Liver (tissue), 9 donors: ENCODE measurements around the gene TMEM45A. TPM values are rescaled to one million over a fixed set of nuclear protein-coding genes. Genes with fewer than 3 reads are reported as not detected.

Experiments
- DNase-seq: peaks from one replicate; pipeline ENCODE4 v3.0.0-alpha.2; 2017; ENCODE audit warnings: low spot score
- H3K27ac ChIP-seq, 2 donors: one replicate each; pipeline ENCODE4 v1.7.0; 2013; ENCODE audit warnings: inconsistent platforms in 2 of 2, low read length in 2 of 2, control low read depth in 1 of 2, low read depth in 1 of 2, mild to moderate bottlenecking in 1 of 2
- H3K27me3 ChIP-seq, 4 donors: one replicate each; pipeline versions ENCODE4 v1.6.1 to v1.7.0; 2013; ENCODE audit warnings: low read length in 3 of 4, inconsistent platforms in 1 of 4, mild to moderate bottlenecking in 1 of 4, moderate library complexity in 1 of 4; ENCODE audit not compliant: control insufficient read depth in 4 of 4, insufficient read depth in 4 of 4
- H3K36me3 ChIP-seq, 4 donors: one replicate each; pipeline versions ENCODE4 v1.6.1 to v1.7.0; 2013; ENCODE audit warnings: low read length in 3 of 4, mild to moderate bottlenecking in 3 of 4, low read depth in 1 of 4, moderate library complexity in 1 of 4; ENCODE audit not compliant: control insufficient read depth in 4 of 4, insufficient read depth in 3 of 4
- H3K4me1 ChIP-seq, 4 donors: one replicate each; pipeline versions ENCODE4 v1.6.1 to v1.7.0; 2013; ENCODE audit warnings: low read length in 3 of 4, mild to moderate bottlenecking in 3 of 4, moderate library complexity in 1 of 4; ENCODE audit not compliant: control insufficient read depth in 4 of 4, insufficient read depth in 4 of 4
- H3K4me3 ChIP-seq, 3 donors: one replicate each; pipeline versions ENCODE4 v1.6.1 to v1.7.0; 2013; ENCODE audit warnings: low read length in 3 of 3, control low read depth in 1 of 3, low read depth in 1 of 3, mild to moderate bottlenecking in 1 of 3
- H3K9ac ChIP-seq, 2 donors: one replicate each; pipeline ENCODE4 v1.7.0; 2013; ENCODE audit warnings: low read length in 2 of 2, mild to moderate bottlenecking in 2 of 2, moderate library complexity in 2 of 2, control low read depth in 1 of 2, low read depth in 1 of 2
- H3K9me3 ChIP-seq, 4 donors: one replicate each; pipeline versions ENCODE4 v1.6.1 to v1.7.0; 2013; ENCODE audit warnings: low read length in 3 of 4; ENCODE audit not compliant: control insufficient read depth in 4 of 4
- ATF3 ChIP-seq: IDR thresholded peaks from 2 replicates; pipeline ENCODE4 v1.6.1; 2016; ENCODE audit warnings: antibody characterized with exemption
- CTCF ChIP-seq: fragments of 150-350 bp; IDR thresholded peaks from 2 replicates; pipeline ENCODE4 v1.5.1; 2017; ENCODE audit warnings: improper control_type of control experiment, low read depth, low read length; ENCODE audit not compliant: missing input control
- EGR1 ChIP-seq, 2 donors: IDR thresholded peaks; 2 replicates each; pipeline ENCODE4 v1.6.1; 2016 to 2018; ENCODE audit warnings: antibody characterized with exemption in 2 of 2, low read depth in 2 of 2
- FOXA1 ChIP-seq: IDR thresholded peaks from 2 replicates; pipeline ENCODE4 v1.6.1; 2016; ENCODE audit warnings: antibody characterized with exemption
- FOXA2 ChIP-seq: IDR thresholded peaks from 2 replicates; pipeline ENCODE4 v1.6.1; 2016; ENCODE audit warnings: antibody characterized with exemption
- GABPA ChIP-seq, 2 donors: IDR thresholded peaks in 1 of 2; conservative IDR thresholded peaks in 1 of 2; 2 replicates each; pipeline ENCODE4 v1.6.1; 2016; ENCODE audit warnings: antibody characterized with exemption in 2 of 2, mild to moderate bottlenecking in 1 of 2, moderate library complexity in 1 of 2
- HNF4A ChIP-seq, 2 donors: conservative IDR thresholded peaks; 2 replicates each; pipeline ENCODE4 v1.6.1; 2016; ENCODE audit warnings: antibody characterized with exemption in 2 of 2, mild to moderate bottlenecking in 2 of 2
- JUND ChIP-seq, 2 donors: IDR thresholded peaks; 2 replicates each; pipeline ENCODE4 v1.6.1; 2016; ENCODE audit warnings: antibody characterized with exemption in 2 of 2
- MAX ChIP-seq: IDR thresholded peaks from 2 replicates; pipeline ENCODE4 v1.6.1; 2016; ENCODE audit warnings: antibody characterized with exemption
- NR2F2 ChIP-seq: IDR thresholded peaks from 2 replicates; pipeline ENCODE4 v1.6.1; 2016; ENCODE audit warnings: antibody characterized with exemption
- RAD21 ChIP-seq, 2 donors: IDR thresholded peaks; 2 replicates each; pipeline ENCODE4 v1.6.1; 2016; ENCODE audit warnings: antibody characterized with exemption in 2 of 2, mild to moderate bottlenecking in 2 of 2
- REST ChIP-seq: IDR thresholded peaks from 2 replicates; pipeline ENCODE4 v1.6.1; 2016; ENCODE audit warnings: antibody characterized with exemption, mild to moderate bottlenecking
- RXRA ChIP-seq, 2 donors: IDR thresholded peaks; 2 replicates each; pipeline ENCODE4 v1.6.1; 2017 to 2018; ENCODE audit warnings: antibody characterized with exemption in 2 of 2, mild to moderate bottlenecking in 1 of 2
- TAF1 ChIP-seq: conservative IDR thresholded peaks from 2 replicates; pipeline ENCODE4 v1.6.1; 2016; ENCODE audit warnings: antibody characterized with exemption, mild to moderate bottlenecking
- YY1 ChIP-seq: IDR thresholded peaks from 2 replicates; pipeline ENCODE4 v1.6.1; 2016; ENCODE audit warnings: antibody characterized with exemption, mild to moderate bottlenecking
- ZBTB33 ChIP-seq: IDR thresholded peaks from 2 replicates; pipeline ENCODE4 v1.6.1; 2016; ENCODE audit warnings: antibody characterized with exemption
- WGBS: extraction: QIAGEN DNeasy Blood & Tissue Kit; methylation state at CpG from one replicate; pipeline ENCODE4 v1.1.7; 2013; 5-methylcytosine and 5-hydroxymethylcytosine counted together
- polyA plus RNA-seq, 2 donors: library from polyadenylated mRNA; stranded (reverse) in 1 of 2; unstranded in 1 of 2; fragments of 200-250 nt in 1 of 2; fragments of >200 nt in 1 of 2; fragmentation: Nextera tagmentation in 1 of 2; extraction: Ambion mirVana in 1 of 2; gene quantifications; one replicate each; pipeline versions ENCODE4 v1.2.1 to v1.2.3, GENCODE V29; 2013 to 2015
- total RNA-seq, 2 donors: library from RNA; depleted of rRNA; stranded (reverse); fragments of >200 nt; gene quantifications; one replicate each; pipeline ENCODE4 v1.2.3, GENCODE V29; 2014
- donor health status: healthy.
- donor health status: healthy.
- donor health status: healthy.
- donor health status: healthy.
- donor health status: healthy.

The TMEM45A gene
- total and polyA plus RNA-seq, 4 donors, result 7.1 to 65.8 (median 45.1) TPM

GRCh38 chr3:100468676-100469075 is 23.7 kb upstream of the TMEM45A start:
- no peak for TF ChIP-seq YY1
- no peak for TF ChIP-seq EGR1 (IDR thresholded peaks at IDR 0.05; ENCODE audit: low read depth in 2 of 2)
- TF ChIP-seq GABPA (IDR thresholded peaks at IDR 0.05 in 1 of 2, conservative IDR thresholded peaks at IDR 0.05 in 1 of 2), result no peak
- no peak for TF ChIP-seq MAX
- TF ChIP-seq ZBTB33, result no peak
- TF ChIP-seq FOXA1, result no peak
- no peak for TF ChIP-seq FOXA2
- no peak for TF ChIP-seq REST
- no peak for TF ChIP-seq TAF1
- no peak for TF ChIP-seq HNF4A (conservative IDR thresholded peaks at IDR 0.05)
- no peak for TF ChIP-seq ATF3
- no peak for TF ChIP-seq NR2F2
- no peak for TF ChIP-seq RXRA (IDR thresholded peaks at IDR 0.05)
- TF ChIP-seq RAD21 (IDR thresholded peaks at IDR 0.05), result no peak
- TF ChIP-seq JUND (IDR thresholded peaks at IDR 0.05), result no peak
- TF ChIP-seq CTCF, result no peak
- WGBS, result 98% methylated on average over 2 of the region's 2 CpGs
- no peak overlapping the region for H3K4me3 ChIP-seq

GRCh38 chr3:100470951-100471350 is 21.5 kb upstream of the TMEM45A start:
- WGBS, result 97% methylated on average over 1 of the region's 1 CpG
- Histone ChIP-seq H3K9ac (no peak overlapping the region), H3K4me1 (peaks cover 0 to 1% (median 0%) of the 10 kb centered on the region in 4 donors), H3K27ac (no peak overlapping the region), H3K9me3 (peaks cover 0 to 2% (median 0%) of the 10 kb centered on the region in 4 donors), H3K27me3 (no peaks in the 10 kb centered on the region), H3K4me3 (no peak overlapping the region), H3K36me3 (no peaks in the 10 kb centered on the region)
- TF ChIP-seq NR2F2 (no peak), RAD21 (IDR thresholded peaks at IDR 0.05) (no peak), FOXA2 (no peak), YY1 (no peak), HNF4A (conservative IDR thresholded peaks at IDR 0.05) (no peak)
- no peak for DNase-seq

More at GRCh38 chr3:100468676-100469075, 23.7 kb upstream of the TMEM45A start:
- DNase-seq, result no peak
- Histone ChIP-seq H3K9me3 (peaks cover 0 to 2% (median 0%) of the 10 kb centered on the region in 4 donors), H3K4me1 (peaks cover 0 to 4% (median 0%) of the 10 kb centered on the region in 4 donors), H3K27ac (no peak overlapping the region), H3K36me3 (no peaks in the 10 kb centered on the region), H3K27me3 (no peaks in the 10 kb centered on the region), H3K9ac (no peak overlapping the region)
